HepG2 (cell line): Measurements from ENCODE around the gene CD72. TPM values are rescaled to one million over a fixed set of nuclear protein-coding genes. Genes with fewer than 3 reads are reported as not detected.
A peak's percentile ranks its signal among the peaks of the same experiment; 100 is the strongest.

ENCODE experiments used
- CHCHD3 ChIP-seq: sonication (generic); formaldehyde crosslinking; IDR thresholded peaks from 2 replicates; pipeline ENCODE4 v1.8.0; 2022; ENCODE audit warnings: mild to moderate bottlenecking, missing genetic modification reagents, moderate library complexity
- EED ChIP-seq: sonication (generic); formaldehyde crosslinking; IDR thresholded peaks from 2 replicates; pipeline ENCODE4 v1.5.0; 2020; ENCODE audit warnings: mild to moderate bottlenecking, missing genetic modification reagents
- FOSL2 ChIP-seq: sonication (generic); formaldehyde crosslinking; IDR thresholded peaks from 2 replicates; pipeline ENCODE4 v1.4.0; 2020; ENCODE audit warnings: missing genetic modification reagents
- GATA4 ChIP-seq: sonication (generic); IDR thresholded peaks from 2 replicates; pipeline ENCODE4 v1.6.1; 2016; ENCODE audit warnings: antibody characterized with exemption, low read depth, borderline replicate concordance
- HNRNPL ChIP-seq: fragments of 200-400 bp; formaldehyde crosslinking; IDR thresholded peaks from 2 replicates; pipeline ENCODE4 v1.6.1; 2017; ENCODE audit warnings: mild to moderate bottlenecking, low read depth, low read length
- JDP2 ChIP-seq: sonication (generic); formaldehyde crosslinking; IDR thresholded peaks from 2 replicates; pipeline ENCODE4 v1.8.1; 2022; ENCODE audit warnings: missing genetic modification reagents, borderline replicate concordance
- KDM2A ChIP-seq: sonication (generic); formaldehyde crosslinking; IDR thresholded peaks from 2 replicates; pipeline ENCODE4 v1.4.0; 2020; ENCODE audit warnings: low read depth, missing genetic modification reagents, borderline replicate concordance
- KLF6 ChIP-seq: IDR thresholded peaks from 2 replicates; pipeline ENCODE4 v1.8.0; 2016; ENCODE audit warnings: missing biosample characterization, missing genetic modification reagents
- MTA1 ChIP-seq: sonication (generic); formaldehyde crosslinking; IDR thresholded peaks from 2 replicates; pipeline ENCODE4 v1.4.0; 2020; ENCODE audit warnings: missing genetic modification reagents, mild to moderate bottlenecking, borderline replicate concordance
- PCBP1 ChIP-seq: fragments of 200-400 bp; formaldehyde crosslinking; IDR thresholded peaks from 2 replicates; pipeline ENCODE4 v1.6.1; 2017; ENCODE audit warnings: mild to moderate bottlenecking, low read depth, low read length, borderline replicate concordance
- REXO4 ChIP-seq: sonication (generic); formaldehyde crosslinking; IDR thresholded peaks from 2 replicates; pipeline ENCODE4 v1.8.0; 2022; ENCODE audit warnings: missing genetic modification reagents, mild to moderate bottlenecking, borderline replicate concordance
- TARDBP ChIP-seq: sonication (generic); formaldehyde crosslinking; IDR thresholded peaks from 2 replicates; pipeline ENCODE4 v1.8.0; 2022; ENCODE audit warnings: mild to moderate bottlenecking, missing genetic modification reagents
- THRA ChIP-seq: sonication (generic); formaldehyde crosslinking; IDR thresholded peaks from 2 replicates; pipeline ENCODE4 v1.4.0; 2020; ENCODE audit warnings: missing genetic modification reagents, borderline replicate concordance
- ZBTB26 ChIP-seq: IDR thresholded peaks from 2 replicates; pipeline ENCODE4 v1.6.1; 2016; ENCODE audit warnings: missing compliant biosample characterization, missing genetic modification reagents, borderline replicate concordance
- ZNF143 ChIP-seq: sonication (generic); formaldehyde crosslinking; IDR thresholded peaks from 2 replicates; pipeline ENCODE4 v1.4.0; 2020; ENCODE audit warnings: missing genetic modification reagents
- ZNF296 ChIP-seq: sonication (generic); formaldehyde crosslinking; conservative IDR thresholded peaks from 2 replicates; pipeline ENCODE4 v1.5.0; 2020; ENCODE audit warnings: mild to moderate bottlenecking, missing genetic modification reagents
- ZNF570 ChIP-seq: sonication (generic); formaldehyde crosslinking; IDR thresholded peaks from 2 replicates; pipeline ENCODE4 v1.4.0; 2020; ENCODE audit warnings: mild to moderate bottlenecking, missing genetic modification reagents, borderline replicate concordance
- ZNF75D ChIP-seq: sonication (generic); formaldehyde crosslinking; IDR thresholded peaks from 2 replicates; pipeline ENCODE4 v1.8.1; 2023; ENCODE audit warnings: missing genetic modification reagents, mild to moderate bottlenecking, borderline replicate concordance
- ZNF891 ChIP-seq: sonication (generic); formaldehyde crosslinking; IDR thresholded peaks from 2 replicates; pipeline ENCODE4 v1.5.0; 2020; ENCODE audit warnings: mild to moderate bottlenecking, missing genetic modification reagents
- ZSCAN5A ChIP-seq: sonication (generic); formaldehyde crosslinking; IDR thresholded peaks from 2 replicates; pipeline ENCODE4 v1.8.0; 2022; ENCODE audit warnings: mild to moderate bottlenecking, missing genetic modification reagents, borderline replicate concordance
- ZZZ3 ChIP-seq: sonication (generic); formaldehyde crosslinking; IDR thresholded peaks from 2 replicates; pipeline ENCODE4 v1.4.0; 2020; ENCODE audit warnings: missing genetic modification reagents, mild to moderate bottlenecking, borderline replicate concordance
- polyA plus RNA-seq, 8 experiments: library from polyadenylated mRNA; depleted of rRNA in 3 of 8; stranded (reverse) in 7 of 8; unstranded in 1 of 8; fragments of >200 nt; fragmentation: Illumina TruSeq in 4 of 8; extraction: Trizol in 4 of 8; gene quantifications; 2 replicates each; pipeline versions ENCODE4 v1.2.1 to v1.2.3, GENCODE V29; 2011 to 2016; ENCODE audit warnings: low read depth in 4 of 8, missing spikeins in 1 of 8, mixed read lengths in 1 of 8; ENCODE audit not compliant: insufficient read depth in 1 of 8
- total RNA-seq, 5 experiments: library from RNA; depleted of rRNA; stranded (reverse); fragments of >200 nt; fragmentation: Illumina TruSeq; extraction: Trizol; gene quantifications; 2 replicates each; pipeline ENCODE4 v1.2.3, GENCODE V29; 2016; ENCODE audit warnings: low read depth in 1 of 5
- TF ChIP-seq, protein P1 (sequence below): sonication (generic); formaldehyde crosslinking; IDR thresholded peaks from 2 replicates; pipeline ENCODE4 v1.5.1; 2020; ENCODE audit warnings: mild to moderate bottlenecking, missing genetic modification reagents

Gene CD72
- total and polyA plus RNA-seq, 2 of the 13 experiments (the other 11 are each of a cell fraction or from before 2014, with no cell fraction given) = 0.18 to 1.1 TPM

GRCh38 chr9:35658137-35658967 lies 40.1 kb upstream of the CD72 start, which contains the start of gene CCDC107 (continued):
- TF ChIP-seq ZNF143 (CRISPR knock-in tag) (no peak), GATA4 (peak; percentile 60; the same call in 1 of the 2 replicates), ZZZ3 (CRISPR knock-in tag) (0 out of 2 replicates have a peak, but pooled peaks have one; percentile 10), KDM2A (CRISPR knock-in tag) (peak; percentile 97), HNRNPL (peak; percentile 40; the same call in 1 of the 2 replicates), CHCHD3 (no peak), THRA (CRISPR knock-in tag) (peak; percentile 24; the same call in 1 of the 2 replicates), EED (CRISPR knock-in tag) (no peak), ZBTB26 (CRISPR knock-in tag) (peak; percentile 56; the same call in 1 of the 2 replicates), ZNF891 (CRISPR knock-in tag) (0 out of 2 replicates have a peak, but pooled peaks have one; percentile 28), FOSL2 (CRISPR knock-in tag) (peak; percentile 27; the same call in 1 of the 2 replicates), ZNF296 (CRISPR knock-in tag) (no peak), REXO4 (CRISPR knock-in tag) (no peak), MTA1 (CRISPR knock-in tag) (peak; percentile 72; the same call in 1 of the 2 replicates), JDP2 (no peak), PCBP1 (peak; percentile 67; the same call in 1 of the 2 replicates), KLF6 (peak; percentile 58), ZNF75D (CRISPR knock-in tag) (0 out of 2 replicates have a peak, but pooled peaks have one; percentile 72), TARDBP (CRISPR knock-in tag) (no peak), ZNF570 (CRISPR knock-in tag) (no peak), ZSCAN5A (CRISPR knock-in tag) (no peak)
- TF ChIP-seq, protein P1, sequence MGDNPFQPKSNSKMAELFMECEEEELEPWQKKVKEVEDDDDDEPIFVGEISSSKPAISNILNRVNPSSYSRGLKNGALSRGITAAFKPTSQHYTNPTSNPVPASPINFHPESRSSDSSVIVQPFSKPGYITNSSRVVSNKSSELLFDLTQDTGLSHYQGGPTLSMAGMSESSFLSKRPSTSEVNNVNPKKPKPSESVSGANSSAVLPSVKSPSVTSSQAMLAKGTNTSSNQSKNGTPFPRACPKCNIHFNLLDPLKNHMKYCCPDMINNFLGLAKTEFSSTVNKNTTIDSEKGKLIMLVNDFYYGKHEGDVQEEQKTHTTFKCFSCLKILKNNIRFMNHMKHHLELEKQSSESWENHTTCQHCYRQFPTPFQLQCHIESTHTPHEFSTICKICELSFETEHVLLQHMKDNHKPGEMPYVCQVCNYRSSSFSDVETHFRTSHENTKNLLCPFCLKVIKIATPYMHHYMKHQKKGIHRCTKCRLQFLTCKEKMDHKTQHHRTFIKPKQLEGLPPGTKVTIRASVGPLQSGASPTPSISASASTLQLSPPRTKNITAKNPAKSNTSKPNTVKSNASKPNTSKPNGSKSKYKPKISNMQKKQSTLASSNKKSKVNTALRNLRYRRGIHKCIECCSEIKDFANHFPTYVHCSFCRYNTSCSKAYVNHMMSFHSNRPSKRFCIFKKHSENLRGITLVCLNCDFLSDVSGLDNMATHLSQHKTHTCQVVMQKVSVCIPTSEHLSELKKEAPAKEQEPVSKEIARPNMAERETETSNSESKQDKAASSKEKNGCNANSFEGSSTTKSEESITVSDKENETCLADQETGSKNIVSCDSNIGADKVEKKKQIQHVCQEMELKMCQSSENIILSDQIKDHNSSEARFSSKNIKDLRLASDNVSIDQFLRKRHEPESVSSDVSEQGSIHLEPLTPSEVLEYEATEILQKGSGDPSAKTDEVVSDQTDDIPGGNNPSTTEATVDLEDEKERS = no peak; the same call in 1 of the 2 replicates
